ENCODE results near the gene ARID2. TPM values are rescaled to one million over a fixed set of nuclear protein-coding genes. Genes with fewer than 3 reads are reported as not detected.

The ARID2 gene
- total and polyA plus RNA-seq, 10 of the 15 experiments (the other 5 are each of a cell fraction or from before 2014, with no cell fraction given) = 9.2 to 29.8 (median 20.3) TPM

DNA sequence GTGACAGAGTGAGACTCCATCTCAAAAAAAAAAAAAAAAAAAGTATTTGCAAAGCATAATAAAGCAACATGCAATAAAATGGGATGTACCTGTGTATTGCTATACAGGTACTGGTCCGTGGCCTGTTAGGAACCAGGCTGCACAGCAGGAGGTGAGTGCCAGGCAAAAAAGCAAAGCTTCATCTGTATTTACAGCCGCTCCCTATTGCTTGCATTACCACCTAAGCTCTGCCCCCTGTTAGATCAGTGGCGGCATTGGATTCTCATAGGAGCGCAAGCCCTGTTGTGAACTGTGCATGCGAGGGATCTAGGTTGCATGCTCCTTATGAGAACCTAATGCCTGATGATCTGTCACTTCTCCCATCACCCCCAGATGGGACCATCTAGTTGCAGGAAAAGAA is 147.6 kb downstream of the ARID2 start:
- ChIA-PET SMC1A (ENCODE audit: uncharacterized antibody, unreplicated experiment) (interaction anchor here (1.0 kb wide), 2 partner anchors 11 to 31 kb away, joined by 3 to 4 read pairs; no protein-coding TSS in a partner anchor), RAD21 (ENCODE audit: unreplicated experiment) (interaction anchor here (0.7 kb wide), 1 partner anchor 366 kb away, joined by 4 read pairs; no protein-coding TSS in a partner anchor), CTCF (no interaction called here), POLR2A (no interaction called here)
- 96% methylated on average over 5 of the region's 5 CpGs for WGBS (ENCODE audit: insufficient coverage, insufficient replicate concordance, low lambda C conversion rate, missing lambda C conversion rate)
- no peak overlapping the region for H3K4me3 ChIP-seq
- in situ Hi-C loops (cut with MboI) (no loop called here), intact Hi-C loops (cut with micrococcal nuclease; ENCODE audit: unreplicated experiment) (no loop called here)
- ATAC-seq (no peak), DNase-seq (ENCODE audit: low read depth, low spot score) (no peak), FAIRE-seq (no peak)
- H2AFZ ChIP-seq (ENCODE audit: control insufficient read depth, low read depth, low read length) = no peak overlapping the region
- peaks cover 5 to 7% of the 10 kb centered on the region in 2 experiments for H3K36me3 ChIP-seq (ENCODE audit: control insufficient read depth in 2 of 2, insufficient read depth in 2 of 2, low read length in 1 of 2)
- no peaks in the 10 kb centered on the region for H3K4me1 ChIP-seq (ENCODE audit: control insufficient read depth, insufficient read depth, low read length)
- no peak overlapping the region for H3K4me2 ChIP-seq (ENCODE audit: control insufficient read depth, insufficient read depth)
- no peaks in the 10 kb centered on the region for H3K79me2 ChIP-seq (ENCODE audit: control insufficient read depth, insufficient read depth, low read length)
- H3K27me3 ChIP-seq (replicated peaks in 1 of 2; ENCODE audit: control insufficient read depth in 2 of 2, insufficient read depth in 2 of 2, low read length in 1 of 2) = no peaks in the 10 kb centered on the region
- no TSS peak for BruUV-seq (replicated peaks)
- H3K9me3 ChIP-seq (replicated peaks; ENCODE audit: control insufficient read depth, insufficient read depth, low read length) = no peaks in the 10 kb centered on the region; the same call in 2 of the 3 replicates
- H3K27ac ChIP-seq (ENCODE audit: control insufficient read depth, insufficient read depth) = no peak overlapping the region
- H4K20me1 ChIP-seq (ENCODE audit: control insufficient read depth, insufficient read depth) = no peaks in the 10 kb centered on the region
- no peak overlapping the region for H3K9ac ChIP-seq (ENCODE audit: control insufficient read depth, insufficient read depth, low read length)
- no peak for TF ChIP-seq NRF1 (conservative IDR thresholded peaks at IDR 0.05; ENCODE audit: low read depth, low read length)
- TF ChIP-seq, protein P1, sequence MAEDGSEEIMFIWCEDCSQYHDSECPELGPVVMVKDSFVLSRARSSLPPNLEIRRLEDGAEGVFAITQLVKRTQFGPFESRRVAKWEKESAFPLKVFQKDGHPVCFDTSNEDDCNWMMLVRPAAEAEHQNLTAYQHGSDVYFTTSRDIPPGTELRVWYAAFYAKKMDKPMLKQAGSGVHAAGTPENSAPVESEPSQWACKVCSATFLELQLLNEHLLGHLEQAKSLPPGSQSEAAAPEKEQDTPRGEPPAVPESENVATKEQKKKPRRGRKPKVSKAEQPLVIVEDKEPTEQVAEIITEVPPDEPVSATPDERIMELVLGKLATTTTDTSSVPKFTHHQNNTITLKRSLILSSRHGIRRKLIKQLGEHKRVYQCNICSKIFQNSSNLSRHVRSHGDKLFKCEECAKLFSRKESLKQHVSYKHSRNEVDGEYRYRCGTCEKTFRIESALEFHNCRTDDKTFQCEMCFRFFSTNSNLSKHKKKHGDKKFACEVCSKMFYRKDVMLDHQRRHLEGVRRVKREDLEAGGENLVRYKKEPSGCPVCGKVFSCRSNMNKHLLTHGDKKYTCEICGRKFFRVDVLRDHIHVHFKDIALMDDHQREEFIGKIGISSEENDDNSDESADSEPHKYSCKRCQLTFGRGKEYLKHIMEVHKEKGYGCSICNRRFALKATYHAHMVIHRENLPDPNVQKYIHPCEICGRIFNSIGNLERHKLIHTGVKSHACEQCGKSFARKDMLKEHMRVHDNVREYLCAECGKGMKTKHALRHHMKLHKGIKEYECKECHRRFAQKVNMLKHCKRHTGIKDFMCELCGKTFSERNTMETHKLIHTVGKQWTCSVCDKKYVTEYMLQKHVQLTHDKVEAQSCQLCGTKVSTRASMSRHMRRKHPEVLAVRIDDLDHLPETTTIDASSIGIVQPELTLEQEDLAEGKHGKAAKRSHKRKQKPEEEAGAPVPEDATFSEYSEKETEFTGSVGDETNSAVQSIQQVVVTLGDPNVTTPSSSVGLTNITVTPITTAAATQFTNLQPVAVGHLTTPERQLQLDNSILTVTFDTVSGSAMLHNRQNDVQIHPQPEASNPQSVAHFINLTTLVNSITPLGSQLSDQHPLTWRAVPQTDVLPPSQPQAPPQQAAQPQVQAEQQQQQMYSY (CRISPR knock-in tag; IDR thresholded peaks at IDR 0.05) = no peak
- no peak for TF ChIP-seq TBL1XR1 (IDR thresholded peaks at IDR 0.05; ENCODE audit: low read depth, low read length)
- TF ChIP-seq BACH1 (IDR thresholded peaks at IDR 0.05; ENCODE audit: borderline replicate concordance) = no peak
- TF ChIP-seq, protein P2, sequence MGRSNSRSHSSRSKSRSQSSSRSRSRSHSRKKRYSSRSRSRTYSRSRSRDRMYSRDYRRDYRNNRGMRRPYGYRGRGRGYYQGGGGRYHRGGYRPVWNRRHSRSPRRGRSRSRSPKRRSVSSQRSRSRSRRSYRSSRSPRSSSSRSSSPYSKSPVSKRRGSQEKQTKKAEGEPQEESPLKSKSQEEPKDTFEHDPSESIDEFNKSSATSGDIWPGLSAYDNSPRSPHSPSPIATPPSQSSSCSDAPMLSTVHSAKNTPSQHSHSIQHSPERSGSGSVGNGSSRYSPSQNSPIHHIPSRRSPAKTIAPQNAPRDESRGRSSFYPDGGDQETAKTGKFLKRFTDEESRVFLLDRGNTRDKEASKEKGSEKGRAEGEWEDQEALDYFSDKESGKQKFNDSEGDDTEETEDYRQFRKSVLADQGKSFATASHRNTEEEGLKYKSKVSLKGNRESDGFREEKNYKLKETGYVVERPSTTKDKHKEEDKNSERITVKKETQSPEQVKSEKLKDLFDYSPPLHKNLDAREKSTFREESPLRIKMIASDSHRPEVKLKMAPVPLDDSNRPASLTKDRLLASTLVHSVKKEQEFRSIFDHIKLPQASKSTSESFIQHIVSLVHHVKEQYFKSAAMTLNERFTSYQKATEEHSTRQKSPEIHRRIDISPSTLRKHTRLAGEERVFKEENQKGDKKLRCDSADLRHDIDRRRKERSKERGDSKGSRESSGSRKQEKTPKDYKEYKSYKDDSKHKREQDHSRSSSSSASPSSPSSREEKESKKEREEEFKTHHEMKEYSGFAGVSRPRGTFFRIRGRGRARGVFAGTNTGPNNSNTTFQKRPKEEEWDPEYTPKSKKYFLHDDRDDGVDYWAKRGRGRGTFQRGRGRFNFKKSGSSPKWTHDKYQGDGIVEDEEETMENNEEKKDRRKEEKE (IDR thresholded peaks at IDR 0.05) = no peak
- no peak for TF ChIP-seq WRNIP1 (IDR thresholded peaks at IDR 0.05; ENCODE audit: borderline replicate concordance, low read depth, low read length)
- TF ChIP-seq, protein P3, sequence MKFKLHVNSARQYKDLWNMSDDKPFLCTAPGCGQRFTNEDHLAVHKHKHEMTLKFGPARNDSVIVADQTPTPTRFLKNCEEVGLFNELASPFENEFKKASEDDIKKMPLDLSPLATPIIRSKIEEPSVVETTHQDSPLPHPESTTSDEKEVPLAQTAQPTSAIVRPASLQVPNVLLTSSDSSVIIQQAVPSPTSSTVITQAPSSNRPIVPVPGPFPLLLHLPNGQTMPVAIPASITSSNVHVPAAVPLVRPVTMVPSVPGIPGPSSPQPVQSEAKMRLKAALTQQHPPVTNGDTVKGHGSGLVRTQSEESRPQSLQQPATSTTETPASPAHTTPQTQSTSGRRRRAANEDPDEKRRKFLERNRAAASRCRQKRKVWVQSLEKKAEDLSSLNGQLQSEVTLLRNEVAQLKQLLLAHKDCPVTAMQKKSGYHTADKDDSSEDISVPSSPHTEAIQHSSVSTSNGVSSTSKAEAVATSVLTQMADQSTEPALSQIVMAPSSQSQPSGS (IDR thresholded peaks at IDR 0.05; ENCODE audit: low read length) = no peak
- no peak for TF ChIP-seq PML (IDR thresholded peaks at IDR 0.05; ENCODE audit: low read length)
- no peak for TF ChIP-seq LARP7 (IDR thresholded peaks at IDR 0.05)
- TF ChIP-seq TCF7 (IDR thresholded peaks at IDR 0.05; ENCODE audit: borderline replicate concordance) = no peak
- TF ChIP-seq EP300 (IDR thresholded peaks at IDR 0.05; ENCODE audit: borderline replicate concordance in 1 of 2, control insufficient read depth in 1 of 2, low read depth in 2 of 2, low read length in 2 of 2) = no peak
- TF ChIP-seq IKZF1 (conservative IDR thresholded peaks at IDR 0.05) = no peak
- no peak for TF ChIP-seq TAF1 (IDR thresholded peaks at IDR 0.05; ENCODE audit: borderline replicate concordance, low read depth, low read length)
- TF ChIP-seq, protein P4, sequence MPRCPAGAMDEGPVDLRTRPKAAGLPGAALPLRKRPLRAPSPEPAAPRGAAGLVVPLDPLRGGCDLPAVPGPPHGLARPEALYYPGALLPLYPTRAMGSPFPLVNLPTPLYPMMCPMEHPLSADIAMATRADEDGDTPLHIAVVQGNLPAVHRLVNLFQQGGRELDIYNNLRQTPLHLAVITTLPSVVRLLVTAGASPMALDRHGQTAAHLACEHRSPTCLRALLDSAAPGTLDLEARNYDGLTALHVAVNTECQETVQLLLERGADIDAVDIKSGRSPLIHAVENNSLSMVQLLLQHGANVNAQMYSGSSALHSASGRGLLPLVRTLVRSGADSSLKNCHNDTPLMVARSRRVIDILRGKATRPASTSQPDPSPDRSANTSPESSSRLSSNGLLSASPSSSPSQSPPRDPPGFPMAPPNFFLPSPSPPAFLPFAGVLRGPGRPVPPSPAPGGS (IDR thresholded peaks at IDR 0.05; ENCODE audit: borderline replicate concordance, insufficient read depth, low read depth, low read length, poor library complexity, severe bottlenecking) = no peak
- TF ChIP-seq STAT3 (IDR thresholded peaks at IDR 0.05; ENCODE audit: low read depth, low read length) = no peak
- TF ChIP-seq BCL11A (IDR thresholded peaks at IDR 0.05; ENCODE audit: low read depth, low read length) = no peak
